Hepatocyte (in vitro differentiated cells): Measurements from ENCODE around the gene FOXO1. TPM values are rescaled to one million over a fixed set of nuclear protein-coding genes. Genes with fewer than 3 reads are reported as not detected.

ENCODE experiments used
- DNase-seq: peaks from one replicate; pipeline ENCODE4 v3.0.0-alpha.2; 2016; ENCODE audit warnings: low spot score
- H2AFZ ChIP-seq: fragments of 200-600 bp; sonication (generic); 2 replicates; pipeline ENCODE4 v1.6.0; 2016; ENCODE audit warnings: antibody characterized with exemption, mild to moderate bottlenecking
- H3K27ac ChIP-seq: fragments of 200-600 bp; sonication (generic); 2 replicates; pipeline ENCODE4 v1.5.1; 2016; ENCODE audit warnings: mild to moderate bottlenecking
- H3K27me3 ChIP-seq: fragments of 200-600 bp; sonication (generic); 2 replicates; pipeline ENCODE4 v1.6.1; 2016
- H3K36me3 ChIP-seq: fragments of 200-600 bp; sonication (generic); replicated peaks from 2 replicates; pipeline ENCODE4 v1.5.1; 2016; ENCODE audit warnings: low read depth; ENCODE audit not compliant: insufficient read depth
- H3K4me1 ChIP-seq: fragments of 200-600 bp; sonication (generic); 2 replicates; pipeline ENCODE4 v1.5.1; 2016; ENCODE audit warnings: mild to moderate bottlenecking, moderate library complexity; ENCODE audit not compliant: insufficient read depth
- H3K4me2 ChIP-seq: fragments of 200-600 bp; sonication (generic); 2 replicates; pipeline ENCODE4 v1.6.0; 2016
- H3K4me3 ChIP-seq: fragments of 200-600 bp; sonication (generic); 2 replicates; pipeline ENCODE4 v1.5.1; 2016; ENCODE audit warnings: mild to moderate bottlenecking
- H3K79me2 ChIP-seq: fragments of 200-600 bp; sonication (generic); 2 replicates; pipeline ENCODE4 v1.6.0; 2017; ENCODE audit warnings: mild to moderate bottlenecking
- H3K9me2 ChIP-seq: fragments of 200-600 bp; sonication (generic); replicated peaks from 2 replicates; pipeline ENCODE4 v1.6.0; 2017; ENCODE audit warnings: mild to moderate bottlenecking; ENCODE audit not compliant: insufficient read depth
- H3K9me3 ChIP-seq: fragments of 200-600 bp; sonication (generic); 2 replicates; pipeline ENCODE4 v1.5.1; 2016; ENCODE audit warnings: low read depth, mild to moderate bottlenecking
- H4K20me1 ChIP-seq: fragments of 200-600 bp; sonication (generic); 2 replicates; pipeline ENCODE4 v1.6.0; 2016; ENCODE audit warnings: mild to moderate bottlenecking; ENCODE audit not compliant: insufficient read depth, poor library complexity, severe bottlenecking
- EZH2 ChIP-seq: fragments of 200-600 bp; sonication (generic); IDR thresholded peaks from 2 replicates; pipeline ENCODE4 v1.6.1; 2016; ENCODE audit warnings: antibody characterized with exemption, mild to moderate bottlenecking, borderline replicate concordance
- EZH2phosphoT487 ChIP-seq: fragments of 200-600 bp; sonication (generic); IDR thresholded peaks from one replicate; pipeline ENCODE4 v1.6.1; 2018; ENCODE audit warnings: antibody characterized with exemption, mild to moderate bottlenecking, low read depth, moderate library complexity; ENCODE audit not compliant: unreplicated experiment, severe bottlenecking
- whole genome bisulfite sequencing: methylation state at CpG from one replicate; pipeline ENCODE4 v1.1.6; 2016; ENCODE audit warnings: low lambda C conversion rate; ENCODE audit errors: missing lambda C conversion rate; 5-methylcytosine and 5-hydroxymethylcytosine counted together
- polyA plus RNA-seq: library from polyadenylated mRNA; unstranded; fragments of >200 nt; fragmentation: Nextera tagmentation; extraction: Ambion mirVana; gene quantifications from 2 replicates; pipeline ENCODE4 v1.2.1, GENCODE V29; 2016
- total RNA-seq: library from RNA; depleted of rRNA; stranded (reverse); fragments of >200 nt; gene quantifications from 2 replicates; pipeline ENCODE4 v1.2.3, GENCODE V29; 2014
- TF ChIP-seq, protein P1 (sequence below): fragments of 200-600 bp; sonication (generic); IDR thresholded peaks from 2 replicates; pipeline ENCODE4 v1.5.1; 2016; ENCODE audit warnings: antibody characterized with exemption, mild to moderate bottlenecking; ENCODE audit not compliant: poor library complexity

The FOXO1 gene
- total and polyA plus RNA-seq, 2 experiments from 2014 or later, result 30.3 to 35.2 TPM

DNA sequence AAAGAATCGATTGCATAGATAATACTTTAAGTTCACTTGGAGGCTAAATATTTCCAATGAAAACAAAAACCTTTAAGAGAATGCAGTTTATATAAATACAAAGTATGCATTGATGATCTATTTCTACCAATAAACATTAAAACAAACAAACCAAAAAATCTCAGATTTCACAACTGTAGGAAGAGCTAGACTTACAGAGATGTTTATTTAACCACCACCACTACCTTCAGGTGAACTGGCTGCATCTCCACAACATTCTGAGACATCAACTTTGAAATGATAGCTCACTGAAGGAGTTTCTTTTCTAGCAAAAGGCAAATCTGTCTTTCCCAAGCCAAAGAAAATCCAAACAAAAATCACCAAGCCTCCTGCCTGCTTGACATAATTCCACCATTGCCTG lies 44.2 kb downstream of the FOXO1 start:
- no peaks in the 10 kb centered on the region for H3K36me3 ChIP-seq
- H3K4me3 ChIP-seq, result no peak overlapping the region
- H4K20me1 ChIP-seq, result peaks cover 45% of the 10 kb centered on the region
- no peak overlapping the region for H3K4me2 ChIP-seq
- H3K4me1 ChIP-seq, result peaks cover 7% of the 10 kb centered on the region
- H3K27me3 ChIP-seq, result no peaks in the 10 kb centered on the region
- H3K9me3 ChIP-seq, result no peaks in the 10 kb centered on the region
- DNase-seq, result no peak
- TF ChIP-seq EZH2phosphoT487, result no peak
- no peak for TF ChIP-seq EZH2
- TF ChIP-seq, protein P1, sequence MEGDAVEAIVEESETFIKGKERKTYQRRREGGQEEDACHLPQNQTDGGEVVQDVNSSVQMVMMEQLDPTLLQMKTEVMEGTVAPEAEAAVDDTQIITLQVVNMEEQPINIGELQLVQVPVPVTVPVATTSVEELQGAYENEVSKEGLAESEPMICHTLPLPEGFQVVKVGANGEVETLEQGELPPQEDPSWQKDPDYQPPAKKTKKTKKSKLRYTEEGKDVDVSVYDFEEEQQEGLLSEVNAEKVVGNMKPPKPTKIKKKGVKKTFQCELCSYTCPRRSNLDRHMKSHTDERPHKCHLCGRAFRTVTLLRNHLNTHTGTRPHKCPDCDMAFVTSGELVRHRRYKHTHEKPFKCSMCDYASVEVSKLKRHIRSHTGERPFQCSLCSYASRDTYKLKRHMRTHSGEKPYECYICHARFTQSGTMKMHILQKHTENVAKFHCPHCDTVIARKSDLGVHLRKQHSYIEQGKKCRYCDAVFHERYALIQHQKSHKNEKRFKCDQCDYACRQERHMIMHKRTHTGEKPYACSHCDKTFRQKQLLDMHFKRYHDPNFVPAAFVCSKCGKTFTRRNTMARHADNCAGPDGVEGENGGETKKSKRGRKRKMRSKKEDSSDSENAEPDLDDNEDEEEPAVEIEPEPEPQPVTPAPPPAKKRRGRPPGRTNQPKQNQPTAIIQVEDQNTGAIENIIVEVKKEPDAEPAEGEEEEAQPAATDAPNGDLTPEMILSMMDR, result no peak
- peaks cover 87% of the 10 kb centered on the region for H3K79me2 ChIP-seq
- H3K9me2 ChIP-seq, result no peaks in the 10 kb centered on the region
- no peak overlapping the region for H3K27ac ChIP-seq
- 81% methylated on average over 1 of the region's 1 CpG for WGBS
- no peak overlapping the region for H2AFZ ChIP-seq

DNA sequence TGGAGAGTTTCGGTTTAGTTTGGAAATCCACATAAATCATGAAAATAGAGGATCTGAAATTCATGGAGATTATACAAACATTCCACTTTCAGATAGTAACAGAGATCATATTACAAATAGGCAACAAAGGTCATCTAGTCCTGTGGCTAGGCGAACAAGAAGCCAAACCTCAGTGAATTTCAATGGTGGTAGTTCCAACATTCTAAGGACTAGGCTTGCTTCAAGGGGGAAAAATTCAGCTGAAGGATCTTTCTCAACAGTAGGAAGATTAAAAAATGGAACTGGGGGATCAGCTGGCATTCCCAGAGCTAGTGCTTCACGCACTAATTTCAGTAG lies 47.0 kb downstream of the FOXO1 start:
- Histone ChIP-seq H2AFZ (no peak overlapping the region), H3K36me3 (no peaks in the 10 kb centered on the region), H3K9me2 (no peaks in the 10 kb centered on the region), H3K4me2 (no peak overlapping the region), H3K4me3 (no peak overlapping the region), H3K79me2 (peaks cover 90% of the 10 kb centered on the region), H4K20me1 (peaks cover 52% of the 10 kb centered on the region), H3K4me1 (peaks cover 7% of the 10 kb centered on the region), H3K9me3 (no peaks in the 10 kb centered on the region), H3K27ac (no peak overlapping the region), H3K27me3 (no peaks in the 10 kb centered on the region)
- TF ChIP-seq, protein P1, result no peak
- TF ChIP-seq EZH2phosphoT487 (no peak), EZH2 (no peak)
- DNase-seq, result no peak
- WGBS, result 85% methylated on average over 3 of the region's 3 CpGs

DNA sequence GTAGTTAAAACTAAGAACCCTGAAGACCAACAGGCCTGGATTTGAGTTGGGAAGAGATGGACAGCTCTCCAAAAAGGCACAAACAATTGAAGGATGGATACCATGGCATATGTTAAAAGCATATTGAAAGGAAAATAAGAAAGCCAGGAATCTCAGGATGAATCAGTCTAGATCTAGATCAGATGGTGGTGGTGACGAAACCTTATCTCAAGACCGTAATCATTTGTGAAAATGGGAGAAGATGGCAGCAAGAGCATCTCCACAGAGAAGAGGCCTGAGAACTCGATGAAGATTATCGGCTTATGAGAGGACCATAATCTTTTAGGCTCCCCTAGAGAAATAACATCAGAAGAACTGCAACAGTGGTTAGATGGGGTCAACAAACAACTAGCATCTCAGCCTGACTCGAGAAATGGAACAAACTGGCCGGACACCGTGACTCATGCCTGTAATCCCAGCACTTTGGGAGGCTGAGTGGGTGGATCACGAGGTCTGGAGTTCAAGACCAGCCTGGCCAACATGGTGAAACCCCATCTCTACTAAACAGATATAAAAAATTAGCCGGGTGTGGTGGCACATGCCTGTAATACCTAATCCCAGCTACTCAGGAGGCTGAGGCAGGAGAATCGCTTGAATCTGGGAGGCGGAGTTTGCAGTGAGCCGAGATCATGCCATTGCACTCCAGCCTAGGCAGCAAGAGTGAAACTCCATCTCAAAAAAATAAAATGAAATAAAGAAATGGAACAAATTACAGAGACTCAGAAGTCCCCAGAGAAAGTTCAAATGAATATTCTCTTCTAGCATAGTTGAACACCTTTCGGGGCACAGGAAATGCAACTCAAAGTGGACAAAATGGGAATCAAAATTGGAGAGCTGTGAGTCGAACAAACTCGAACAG lies 47.6 kb downstream of the FOXO1 start:
- Histone ChIP-seq H3K27me3 (no peaks in the 10 kb centered on the region), H3K9me3 (no peaks in the 10 kb centered on the region), H3K36me3 (no peaks in the 10 kb centered on the region), H3K27ac (no peak overlapping the region), H3K4me1 (peaks cover 7% of the 10 kb centered on the region), H4K20me1 (peaks cover 48% of the 10 kb centered on the region), H2AFZ (no peak overlapping the region), H3K9me2 (no peaks in the 10 kb centered on the region), H3K4me2 (no peak overlapping the region), H3K79me2 (peaks cover 85% of the 10 kb centered on the region), H3K4me3 (no peak overlapping the region)
- no peak for DNase-seq
- 93% methylated on average over 15 of the region's 15 CpGs for WGBS
- TF ChIP-seq, protein P1, result no peak
- no peak for TF ChIP-seq EZH2phosphoT487
- no peak for TF ChIP-seq EZH2
